Right kidney (tissue), 9 donors: ENCODE measurements around the gene GCKR.

ENCODE experiments used
- DNase-seq: peaks from one replicate; pipeline ENCODE4 v3.0.0-alpha.2; 2016
- long read RNA-seq, 8 donors: transcript quantifications; one replicate each; lab custom pipeline, GENCODE V29; 2026

The GCKR gene, protein sequence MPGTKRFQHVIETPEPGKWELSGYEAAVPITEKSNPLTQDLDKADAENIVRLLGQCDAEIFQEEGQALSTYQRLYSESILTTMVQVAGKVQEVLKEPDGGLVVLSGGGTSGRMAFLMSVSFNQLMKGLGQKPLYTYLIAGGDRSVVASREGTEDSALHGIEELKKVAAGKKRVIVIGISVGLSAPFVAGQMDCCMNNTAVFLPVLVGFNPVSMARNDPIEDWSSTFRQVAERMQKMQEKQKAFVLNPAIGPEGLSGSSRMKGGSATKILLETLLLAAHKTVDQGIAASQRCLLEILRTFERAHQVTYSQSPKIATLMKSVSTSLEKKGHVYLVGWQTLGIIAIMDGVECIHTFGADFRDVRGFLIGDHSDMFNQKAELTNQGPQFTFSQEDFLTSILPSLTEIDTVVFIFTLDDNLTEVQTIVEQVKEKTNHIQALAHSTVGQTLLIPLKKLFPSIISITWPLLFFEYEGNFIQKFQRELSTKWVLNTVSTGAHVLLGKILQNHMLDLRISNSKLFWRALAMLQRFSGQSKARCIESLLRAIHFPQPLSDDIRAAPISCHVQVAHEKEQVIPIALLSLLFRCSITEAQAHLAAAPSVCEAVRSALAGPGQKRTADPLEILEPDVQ
- long read RNA-seq, donor 1 = 0 reads
- long read RNA-seq, donor 2 = 0 reads
- long read RNA-seq, donor 3 = 0 reads
- long read RNA-seq, donor 4 = 0 reads
- long read RNA-seq, donor 5 = 0 reads
- long read RNA-seq, donor 6 = 0 reads
- long read RNA-seq, donor 7 = 0 reads
- long read RNA-seq, donor 8 = 0 reads

DNA sequence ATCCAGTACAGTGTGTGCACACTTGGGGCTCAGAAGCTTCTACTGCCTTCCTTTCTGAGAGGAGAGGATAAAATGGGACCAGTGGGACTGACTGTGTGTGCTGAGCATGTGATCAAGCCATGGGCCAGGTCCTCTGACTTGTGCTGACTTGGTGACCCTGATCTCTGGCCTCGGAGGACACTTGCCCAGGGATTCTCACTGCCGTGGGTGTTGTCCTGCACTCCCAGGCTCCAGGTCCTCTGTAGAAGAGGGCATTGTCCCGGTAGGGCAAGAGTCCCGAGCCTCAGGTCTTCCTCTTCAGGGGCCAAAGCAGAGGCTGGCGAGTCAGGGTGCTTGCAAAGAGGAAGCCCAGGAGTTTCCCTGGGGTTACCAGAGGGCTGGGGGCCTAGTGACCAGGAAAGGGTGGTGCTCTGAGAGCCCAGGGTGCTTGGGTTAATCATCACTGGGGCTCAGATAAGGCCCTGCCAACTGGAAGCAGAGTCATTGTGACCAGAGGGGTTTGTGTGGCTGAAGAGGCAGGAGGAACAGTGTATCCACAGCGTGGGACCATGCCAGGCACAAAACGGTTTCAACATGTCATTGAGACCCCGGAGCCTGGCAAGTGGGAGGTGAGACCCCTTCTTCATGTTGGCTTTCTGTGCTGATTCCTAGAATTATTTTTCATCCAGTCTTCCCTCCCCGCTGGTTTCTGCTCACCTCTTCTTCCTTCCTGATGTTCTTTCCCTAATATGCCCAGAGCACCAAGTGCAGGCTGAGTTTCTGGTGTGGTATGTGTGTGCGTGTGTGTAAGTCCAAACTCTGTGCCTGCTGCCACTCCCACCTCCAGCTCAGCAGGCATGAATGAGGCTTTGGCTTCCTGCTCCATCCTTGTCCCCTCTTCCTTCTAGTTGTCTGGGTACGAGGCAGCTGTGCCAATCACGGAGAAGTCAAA lies at the start of gene GCKR:
TSS of gene GCKR (plus strand) at position 483 of the 931 bp plus-strand sequence. CDS start at position 549, 66 bp downstream.
- no peak for DNase-seq

DNA sequence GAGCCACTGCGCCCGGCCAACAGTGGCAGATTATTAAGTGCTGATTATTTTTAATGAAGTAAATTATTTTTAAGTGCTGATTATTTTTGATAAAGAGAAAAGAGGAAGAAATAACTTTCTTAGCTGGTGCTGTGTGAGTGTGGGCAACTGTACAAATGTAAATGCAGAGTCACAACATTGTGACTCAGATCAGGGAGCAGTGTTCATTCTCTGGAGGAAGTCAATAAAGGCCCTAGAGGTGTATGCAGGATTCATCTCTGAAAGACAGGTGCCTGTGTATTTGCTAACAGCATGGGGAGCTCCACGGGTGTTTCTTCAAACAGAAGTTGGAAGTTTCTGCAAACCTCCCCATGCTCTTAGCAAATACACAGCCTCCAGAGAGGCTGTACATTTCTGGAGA lies 48.3 kb upstream of the GCKR start:
- DNase-seq = no peak

DNA sequence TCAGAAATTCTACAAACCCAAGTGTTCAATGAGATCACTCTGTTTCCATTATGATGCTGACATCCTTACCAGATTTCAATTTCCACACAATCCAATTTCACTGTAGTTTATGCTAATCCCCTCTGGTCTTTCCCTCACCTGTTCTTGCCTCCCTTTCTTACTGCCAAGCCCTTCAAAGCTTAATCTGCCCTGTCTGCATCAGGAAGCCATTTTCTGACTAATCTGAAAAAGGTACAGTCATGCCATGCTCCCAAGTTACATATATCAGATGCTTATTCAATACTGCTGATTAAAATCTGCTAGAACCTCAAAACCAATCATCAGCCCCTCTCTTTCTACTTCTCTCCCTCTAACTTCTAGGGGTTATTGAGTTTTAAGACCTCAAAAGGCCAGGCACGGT lies 45.5 kb upstream of the GCKR start:
- DNase-seq = no peak

DNA sequence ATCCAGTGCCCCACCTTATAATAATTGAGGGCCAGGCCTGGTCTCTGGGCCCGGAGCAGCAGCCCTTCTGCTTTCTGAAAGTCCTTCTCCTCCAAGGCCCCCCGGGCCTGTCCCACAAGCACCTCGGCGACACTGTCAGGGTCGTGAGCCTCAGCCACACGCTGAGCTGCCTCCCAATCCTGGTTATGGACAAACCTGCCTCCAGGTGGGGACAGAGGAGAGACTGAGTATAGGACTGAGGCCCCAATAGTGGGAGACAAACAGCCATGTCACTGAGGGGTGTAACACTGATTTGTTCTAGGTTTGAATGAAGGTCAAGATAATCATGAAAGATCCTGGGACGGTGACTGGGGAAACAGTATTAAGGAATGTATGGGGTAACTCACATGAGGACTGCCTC lies 42.7 kb upstream of the GCKR start:
- DNase-seq = no peak

DNA sequence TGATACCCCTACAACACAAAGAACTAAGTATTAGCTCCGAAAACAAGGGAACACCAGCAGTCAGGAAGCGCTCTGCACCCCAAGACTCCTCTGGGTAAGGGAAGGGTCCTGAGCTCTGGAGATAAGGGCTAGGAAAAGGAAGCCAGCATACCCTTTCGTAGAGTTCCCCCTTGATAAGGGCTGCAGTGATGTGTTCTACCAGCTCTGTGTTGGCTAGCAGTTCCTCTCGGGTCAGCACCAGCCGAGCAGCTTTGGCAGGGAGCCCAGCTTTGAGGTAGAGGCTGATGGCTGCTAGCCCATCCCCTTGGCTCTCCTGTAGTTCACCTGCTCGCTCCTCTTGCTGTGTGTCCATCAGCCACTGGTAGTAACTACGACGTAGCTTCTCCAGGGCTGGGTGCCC lies 35.5 kb upstream of the GCKR start:
- DNase-seq = no peak

DNA sequence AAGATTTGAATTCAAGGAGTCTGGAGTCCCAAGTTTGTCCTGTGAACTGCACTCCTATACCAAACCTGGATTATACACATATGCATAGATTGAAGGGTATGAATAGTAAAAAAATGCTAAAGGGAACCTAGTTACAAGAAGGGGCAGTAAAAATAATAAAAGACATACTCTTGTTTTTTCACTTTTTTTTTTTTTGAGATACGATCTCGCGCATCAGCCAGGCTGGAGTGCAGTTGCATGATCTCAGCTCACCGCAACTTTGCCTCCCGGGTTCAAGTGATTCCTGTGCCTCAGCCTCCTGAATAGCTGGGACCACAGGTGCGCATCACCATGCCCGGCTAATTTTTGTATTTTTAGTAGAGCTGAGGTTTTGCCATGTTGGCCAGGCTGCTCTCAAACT lies 32.2 kb upstream of the GCKR start:
- no peak for DNase-seq

DNA sequence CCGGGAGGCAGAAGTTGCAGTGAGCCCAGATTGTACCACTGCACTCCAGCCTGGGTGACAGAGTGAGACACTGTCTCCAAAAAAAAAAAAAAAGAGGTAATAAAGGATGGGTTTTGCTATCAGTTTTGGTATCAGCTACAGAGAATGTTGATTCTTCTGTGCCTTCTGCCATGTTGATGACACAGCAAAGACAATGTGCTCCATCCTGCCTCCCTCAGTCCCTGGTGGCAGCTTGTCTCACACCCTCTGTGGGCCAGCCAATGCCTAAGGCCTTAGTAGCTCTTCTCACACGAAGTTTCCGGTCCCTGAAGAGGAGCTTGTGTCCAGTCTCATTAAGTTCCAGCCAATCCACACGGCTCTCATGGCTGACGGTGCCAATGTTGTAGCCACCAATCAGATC lies 24.7 kb upstream of the GCKR start:
- no peak for DNase-seq

DNA sequence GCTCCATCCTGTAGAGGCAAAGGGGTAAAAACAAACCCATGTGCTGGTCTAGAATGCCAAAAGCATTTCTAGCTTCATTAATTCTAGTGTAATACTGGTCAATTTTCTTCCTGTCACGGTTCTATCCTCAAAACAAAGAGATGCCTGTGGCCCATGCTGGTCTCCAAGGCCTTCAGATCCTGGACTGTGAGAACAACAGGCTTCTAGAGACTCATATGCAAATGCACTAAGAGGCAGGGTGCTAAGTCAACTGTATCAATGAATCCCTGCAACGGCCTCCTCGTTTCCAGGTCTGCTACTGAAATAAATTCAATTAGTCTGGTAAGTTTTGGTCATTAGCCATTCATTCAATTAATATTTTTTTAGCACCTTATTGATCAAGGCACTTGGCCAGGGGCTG lies 11.1 kb upstream of the GCKR start:
- DNase-seq = no peak

DNA sequence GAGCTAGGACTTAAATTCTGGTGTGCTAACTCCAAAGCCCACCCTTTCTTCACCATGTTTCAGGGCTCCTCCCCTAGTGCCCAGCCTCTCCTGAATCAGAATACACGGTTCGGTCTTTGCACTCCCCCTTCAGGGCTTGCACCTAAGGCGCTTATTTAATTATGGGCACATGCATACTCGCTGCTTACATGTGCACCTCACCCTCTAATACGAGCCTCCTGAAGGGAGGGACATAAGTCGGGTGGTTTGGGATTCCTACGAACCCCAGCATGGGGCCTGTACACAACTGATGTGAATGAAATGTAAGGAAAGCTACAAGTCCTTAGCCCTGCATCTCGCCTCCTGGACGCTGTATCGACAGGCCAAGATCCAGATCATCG lies 7.5 kb upstream of the GCKR start:
- DNase-seq = no peak

DNA sequence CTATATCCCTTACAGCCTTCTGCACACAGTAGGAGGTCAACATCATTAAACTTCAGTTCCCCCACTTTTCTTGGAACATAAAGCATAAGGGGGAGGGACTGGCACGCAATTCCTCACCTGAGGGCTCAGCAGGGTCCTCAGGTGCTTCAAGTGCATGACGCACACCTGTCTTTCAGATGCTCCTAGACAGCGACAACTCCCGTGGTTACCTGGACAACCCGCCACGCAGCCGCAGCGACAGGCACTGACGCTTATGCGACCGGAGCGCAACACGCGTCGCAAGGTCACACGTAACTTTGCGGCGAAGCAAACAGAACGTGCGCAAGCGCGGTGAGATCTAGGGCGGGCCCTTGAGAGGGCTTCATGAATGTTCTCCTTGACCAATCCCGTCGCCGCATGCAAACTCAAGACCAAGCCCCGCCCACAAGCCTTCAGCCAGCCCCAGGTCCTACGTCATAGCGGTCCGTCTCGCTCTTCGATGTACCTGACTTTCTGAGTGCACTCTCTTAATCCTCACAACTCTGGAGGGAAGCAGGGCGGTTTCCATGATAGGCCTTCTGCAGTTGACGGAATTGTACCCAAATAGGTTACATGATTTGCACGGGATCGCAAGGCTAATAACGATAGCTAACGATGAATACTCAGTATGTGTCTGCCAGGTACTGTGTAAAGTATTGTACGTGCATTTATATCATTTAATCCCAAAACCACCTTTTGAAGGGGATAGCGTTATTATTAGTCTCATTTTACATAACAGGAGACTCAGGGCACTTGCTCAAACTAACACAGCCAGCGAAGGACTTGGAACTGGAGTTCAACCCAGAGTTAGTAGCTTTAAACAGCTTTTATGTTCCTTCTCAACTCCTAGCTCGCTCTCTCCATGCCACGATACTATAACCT lies 6.9 kb upstream of the GCKR start, which contains the start of gene IFT172:
TSS of gene IFT172 (minus strand) at position 246 of the 900 bp plus-strand sequence. CDS start at position 156, 90 bp downstream.
- peak; percentile 82 for DNase-seq

DNA sequence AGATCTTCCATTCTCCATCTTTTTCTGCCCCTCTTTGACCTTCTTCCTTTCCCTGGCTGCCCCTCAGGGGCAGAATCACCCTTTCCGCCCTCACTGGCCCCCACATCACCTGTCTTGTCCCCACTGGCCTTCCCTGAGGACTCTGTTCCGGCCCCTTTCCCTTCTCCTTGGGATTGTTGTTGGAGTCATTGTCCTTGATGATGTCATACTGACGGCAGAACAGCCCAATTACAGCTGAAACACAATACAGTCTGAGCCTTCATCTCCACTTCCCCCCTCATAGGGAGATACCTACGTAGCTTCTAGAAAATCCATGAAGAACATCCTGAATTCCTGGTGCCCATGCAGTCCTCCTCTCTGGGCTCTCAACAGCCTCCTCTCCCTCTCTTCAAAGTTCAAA lies 4.1 kb upstream of the GCKR start:
- DNase-seq = no peak

DNA sequence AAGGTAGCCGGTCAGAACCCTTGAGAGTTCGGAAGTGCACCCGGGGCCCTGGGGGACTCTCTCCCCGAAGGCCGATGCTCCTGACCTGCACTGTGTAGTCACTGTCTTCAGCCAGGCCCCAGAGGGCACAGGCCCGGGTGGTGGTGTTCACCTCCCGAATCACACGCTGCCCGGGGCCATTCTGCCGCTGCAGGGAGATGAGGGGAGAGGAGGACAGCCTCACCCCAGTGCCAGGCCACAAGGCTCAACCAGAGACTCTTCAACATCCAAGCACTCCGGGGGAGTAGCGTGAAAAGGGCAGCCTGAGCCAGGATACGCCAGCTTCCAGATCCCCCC lies 2.7 kb upstream of the GCKR start:
- no peak for DNase-seq

DNA sequence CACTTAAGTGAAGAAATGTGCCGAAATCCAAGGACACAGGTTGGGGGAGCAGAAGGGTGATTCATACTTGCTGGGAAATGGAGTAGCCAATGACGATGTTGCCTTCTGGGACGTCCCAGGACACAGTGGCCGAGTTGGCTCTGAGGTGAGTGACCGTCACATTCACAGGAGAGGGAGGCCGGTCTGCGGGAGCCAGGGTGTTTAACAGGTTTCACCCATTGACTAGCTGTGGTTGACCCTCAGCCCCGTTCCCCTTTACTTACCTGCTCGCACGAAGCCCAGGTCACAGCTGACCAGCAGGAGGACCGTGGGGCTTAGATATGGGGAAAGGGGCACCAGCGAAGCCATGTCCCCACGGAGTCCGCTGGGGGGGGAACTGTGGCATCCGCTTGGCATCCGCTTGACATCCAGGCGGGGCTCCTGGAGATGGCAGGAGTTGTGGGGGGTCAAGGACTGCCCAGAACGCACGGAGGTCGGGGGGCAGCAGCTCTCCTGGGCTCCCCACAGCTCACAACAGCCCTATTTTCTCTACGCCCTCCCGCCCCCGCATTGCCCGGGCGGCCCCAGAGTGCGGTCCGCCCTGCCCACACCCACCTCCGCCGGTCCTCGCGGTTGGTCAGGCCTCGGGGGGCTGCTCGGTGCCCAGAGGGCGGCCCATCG lies 2.2 kb upstream of the GCKR start:
- DNase-seq = peak; percentile 35

DNA sequence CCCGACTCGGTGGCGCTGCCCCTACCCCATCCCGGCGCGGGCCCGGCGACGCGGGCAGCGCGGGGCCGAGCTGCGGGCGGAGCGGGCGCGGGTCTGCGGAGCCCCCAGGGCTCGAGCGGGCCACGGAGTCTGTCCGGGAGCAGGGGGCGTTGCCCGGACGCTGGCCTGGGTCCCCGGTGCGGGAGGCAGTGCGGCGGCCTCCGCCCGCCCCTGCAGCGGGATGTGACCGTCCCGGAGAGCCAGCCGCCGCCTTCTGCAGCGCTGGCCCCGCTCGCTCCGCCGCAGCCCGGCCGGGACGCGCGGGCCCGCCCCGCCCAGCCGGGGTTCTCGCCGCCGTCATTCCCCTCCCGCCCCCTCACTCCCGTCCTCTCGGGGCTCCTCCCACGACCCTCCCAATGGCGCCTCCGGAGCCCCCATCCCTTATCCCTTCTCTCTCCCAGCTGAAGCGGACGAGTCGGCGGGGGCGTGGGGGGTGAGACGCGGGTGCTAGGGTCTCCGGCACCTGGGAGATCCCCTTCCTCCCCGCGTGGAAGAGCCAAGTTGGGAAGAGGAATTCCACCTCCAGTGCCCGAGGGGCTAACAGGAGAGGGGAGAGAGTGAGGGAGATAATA lies 1.6 kb upstream of the GCKR start, which contains the start of gene FNDC4:
TSS of gene FNDC4 (minus strand) at position 257 of the 611 bp plus-strand sequence. CDS start 521 bp downstream, outside the sequence.
- peak; percentile 52 for DNase-seq

DNA sequence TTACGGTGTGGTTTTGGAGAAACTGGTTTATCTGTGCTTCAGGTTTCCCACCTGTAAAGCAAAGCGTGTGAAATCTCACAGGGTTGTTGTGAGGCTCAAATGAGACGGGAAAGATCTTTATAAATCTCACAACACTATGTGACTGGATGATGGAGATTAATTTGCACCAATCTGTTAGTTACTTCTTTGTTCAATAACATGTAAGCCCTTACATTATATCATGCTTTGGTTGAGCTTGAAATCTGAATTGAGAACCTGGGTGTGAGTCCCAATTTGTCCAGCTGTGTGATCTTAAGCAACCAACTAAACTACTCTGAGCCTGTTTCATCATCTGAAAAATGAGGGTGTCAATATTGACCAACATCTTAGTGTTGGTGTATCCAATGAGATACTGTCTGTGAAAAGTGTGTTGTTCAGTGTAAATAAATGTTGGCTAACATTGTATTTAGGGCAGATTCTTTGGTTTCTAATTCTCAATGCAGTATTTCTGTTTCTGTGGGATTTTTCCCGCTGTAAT lies 741 bp upstream of the GCKR start:
- no peak for DNase-seq

DNA sequence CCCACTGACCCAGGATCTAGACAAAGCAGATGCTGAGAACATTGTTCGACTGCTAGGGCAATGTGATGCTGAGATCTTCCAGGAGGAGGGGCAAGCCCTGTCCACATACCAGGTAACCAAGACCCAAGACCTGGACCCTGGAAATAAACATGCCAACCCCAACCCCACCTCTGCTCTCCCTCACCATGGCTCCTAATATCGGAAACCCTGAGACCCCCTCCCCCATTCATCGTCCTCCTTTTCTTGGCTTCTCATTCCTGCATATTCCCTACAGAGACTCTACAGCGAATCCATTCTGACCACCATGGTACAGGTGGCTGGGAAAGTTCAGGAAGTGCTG lies 619 bp downstream of the GCKR start:
- DNase-seq = no peak

DNA sequence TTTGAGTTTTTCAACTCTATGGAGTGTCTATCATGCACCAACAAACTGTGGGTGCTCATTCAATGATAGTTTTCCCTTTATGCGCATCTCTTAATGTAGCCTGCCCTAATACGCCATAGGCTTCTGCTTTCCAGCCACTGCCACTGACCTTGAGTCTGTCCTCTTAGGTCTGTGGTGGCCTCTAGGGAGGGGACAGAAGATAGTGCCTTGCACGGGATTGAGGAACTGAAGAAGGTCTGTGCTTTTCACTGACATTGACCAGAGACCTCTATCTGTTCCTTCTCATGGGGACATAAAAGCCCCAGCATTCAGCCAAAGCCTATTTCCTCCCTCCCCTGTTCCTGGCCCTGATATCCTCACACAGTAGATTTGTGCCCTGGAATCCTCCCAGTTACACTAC lies 2.3 kb downstream of the GCKR start:
- no peak for DNase-seq

DNA sequence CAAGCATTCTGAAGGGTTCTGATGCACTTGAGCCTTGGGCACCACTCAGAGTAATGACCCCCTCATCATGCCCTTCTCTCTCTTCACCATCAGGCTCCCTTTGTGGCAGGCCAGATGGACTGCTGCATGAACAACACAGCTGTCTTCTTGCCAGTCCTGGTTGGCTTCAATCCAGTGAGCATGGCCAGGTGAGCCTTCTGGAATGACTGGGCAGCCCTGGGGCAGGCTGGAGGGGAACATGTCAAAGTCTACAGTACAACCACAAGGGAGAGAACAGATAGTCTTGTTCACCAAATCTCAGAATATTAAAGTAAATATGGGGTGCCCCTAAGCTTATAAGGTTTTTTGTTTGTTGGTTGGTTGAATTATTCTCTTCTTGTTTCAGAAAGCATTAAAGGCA lies 4.4 kb downstream of the GCKR start:
- DNase-seq = no peak

DNA sequence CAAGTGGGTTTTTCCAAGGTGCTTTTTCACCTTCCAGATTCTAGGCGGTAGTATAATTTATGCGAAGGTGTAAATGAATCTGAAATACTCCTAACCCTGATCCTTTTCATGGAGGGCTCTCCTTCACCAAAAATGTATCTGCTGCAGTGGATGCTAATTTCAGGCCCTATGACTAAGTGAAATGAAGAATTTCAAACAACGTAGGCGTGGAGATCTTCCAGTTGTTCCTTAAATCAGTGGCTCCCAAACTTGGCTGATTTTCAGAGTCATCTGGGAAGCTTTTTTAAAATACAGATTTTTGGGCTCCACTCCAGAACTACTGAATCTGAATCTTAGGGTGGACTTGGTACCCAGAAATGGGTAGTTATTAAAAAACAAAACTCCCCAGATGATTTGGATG lies 5.5 kb downstream of the GCKR start:
- no peak for DNase-seq

DNA sequence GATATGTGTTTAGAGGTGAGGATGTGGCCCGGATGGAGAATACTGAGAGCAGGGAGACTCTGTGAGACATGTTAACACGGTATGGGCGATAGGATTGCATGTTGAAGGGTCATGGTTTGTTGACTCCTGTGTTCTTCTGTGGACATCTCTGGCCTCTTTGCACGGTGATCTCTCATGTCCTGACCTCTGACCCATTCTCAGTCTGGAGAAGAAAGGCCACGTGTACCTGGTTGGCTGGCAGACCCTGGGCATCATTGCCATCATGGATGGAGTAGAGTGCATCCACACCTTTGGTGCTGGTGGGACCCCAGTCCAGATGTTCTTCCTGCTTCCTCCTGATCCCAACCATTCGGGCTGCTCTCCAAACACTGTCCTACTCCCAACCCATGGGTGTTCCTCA lies 9.9 kb downstream of the GCKR start:
- DNase-seq = no peak
